ENCODE results near the gene SEPHS1. TPM values are rescaled to one million over a fixed set of nuclear protein-coding genes. Genes with fewer than 3 reads are reported as not detected.

Gene SEPHS1
- total and polyA plus RNA-seq, 2 of the 8 experiments (the other 6 are each of a cell fraction or from before 2014, with no cell fraction given), result 270 to 683 TPM

DNA sequence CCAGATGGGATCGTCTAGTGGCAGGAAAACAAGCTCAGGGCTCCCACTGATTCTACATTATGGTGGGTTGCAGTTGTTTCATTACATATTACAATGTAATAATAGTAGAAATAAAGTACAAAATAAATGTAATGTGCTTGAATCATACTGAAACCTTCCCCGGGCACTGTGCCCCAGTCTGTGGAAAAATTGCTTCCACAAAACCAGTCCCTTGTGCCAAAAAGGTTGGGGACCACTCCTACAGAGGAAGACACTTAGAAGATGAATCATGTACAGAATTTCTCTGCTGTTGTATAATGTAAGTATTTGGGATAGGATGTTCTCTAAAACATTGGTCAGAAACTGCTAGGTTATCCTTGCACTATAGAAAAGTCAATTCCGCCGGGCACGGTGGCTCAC, 36.9 kb downstream of the SEPHS1 start:
- Histone ChIP-seq H3K36me3 (ENCODE audit: control insufficient read depth in 2 of 4, insufficient read depth in 4 of 4, low read length in 3 of 4) (no peaks in the 10 kb centered on the region), H3K27ac (ENCODE audit: low read depth, low read length) (no peak overlapping the region), H3K18ac (ENCODE audit: extremely low read depth, low read length) (no peak overlapping the region), H4K91ac (replicated peaks; ENCODE audit: insufficient read length, low read length) (no peak overlapping the region), H3K79me2 (ENCODE audit: control insufficient read depth in 1 of 2, insufficient read depth in 2 of 2, low read length in 2 of 2) (no peaks in the 10 kb centered on the region), H2BK12ac (ENCODE audit: low read depth, low read length) (no peak overlapping the region), H2BK15ac (ENCODE audit: low read length) (no peak overlapping the region), H3K27me3 (replicated peaks in 1 of 4; ENCODE audit: control insufficient read depth in 3 of 4, extremely low read depth in 1 of 4, insufficient read depth in 3 of 4, low read length in 3 of 4) (no peaks in the 10 kb centered on the region; a peak in 1 of 7 replicates), H3K4me2 (ENCODE audit: insufficient read depth in 1 of 2, low read depth in 2 of 2, low read length in 2 of 2) (no peak overlapping the region), H3K9ac (replicated peaks in 1 of 4; ENCODE audit: extremely low read depth in 1 of 4, low read depth in 3 of 4, low read length in 3 of 4) (no peak overlapping the region), H4K5ac (ENCODE audit: insufficient read length, low read depth, low read length) (no peak overlapping the region), H3K14ac (ENCODE audit: insufficient read length) (no peak overlapping the region), H3K56ac (replicated peaks; ENCODE audit: insufficient read length, low read depth, low read length) (no peak overlapping the region), H3K23ac (ENCODE audit: insufficient read length) (no peak overlapping the region), H3K4ac (replicated peaks; ENCODE audit: insufficient read length, low read depth, low read length) (no peak overlapping the region), H2AFZ (ENCODE audit: low read length) (no peak overlapping the region), H2BK5ac (ENCODE audit: low read depth, low read length) (no peak overlapping the region), H2BK20ac (ENCODE audit: low read length) (no peak overlapping the region), H3K79me1 (ENCODE audit: low read depth, low read length) (no peaks in the 10 kb centered on the region), H3K4me3 (ENCODE audit: extremely low read depth in 1 of 4, insufficient read depth in 2 of 4, low read depth in 3 of 4, low read length in 4 of 4) (no peak overlapping the region), H2AK5ac (ENCODE audit: low read depth, low read length) (no peak overlapping the region), H4K20me1 (replicated peaks in 1 of 2; ENCODE audit: control insufficient read depth in 1 of 2, insufficient read depth in 2 of 2, low read length in 2 of 2) (no peaks in the 10 kb centered on the region), H3K9me3 (ENCODE audit: insufficient read depth in 2 of 2, low read depth in 1 of 2, low read length in 1 of 2) (no peaks in the 10 kb centered on the region), H4K8ac (ENCODE audit: extremely low read depth, insufficient read depth, low read length) (no peak overlapping the region), H3K23me2 (ENCODE audit: low read depth, low read length) (no peaks in the 10 kb centered on the region), H2BK120ac (replicated peaks; ENCODE audit: low read depth, low read length) (no peak overlapping the region), H3K4me1 (replicated peaks in 1 of 4; ENCODE audit: control insufficient read depth in 3 of 4, insufficient read depth in 4 of 4, low read length in 3 of 4) (peaks cover 0 to 2% (median 0%) of the 10 kb centered on the region in 4 experiments; a peak in 1 of 7 replicates)
- WGBS, 2 experiments (ENCODE audit: extremely low coverage in 1 of 2, insufficient coverage in 1 of 2, insufficient read length in 1 of 2, insufficient replicate concordance in 2 of 2, low coverage in 1 of 2, low lambda C conversion rate in 2 of 2, missing lambda C conversion rate in 1 of 2), result 88% methylated on average over 5 of the region's 5 CpGs; no CpG with 5 or more reads in 1 of the 2 experiments
- no peak for TF ChIP-seq MAFK (IDR thresholded peaks at IDR 0.05; ENCODE audit: low read depth, low read length)
- TF ChIP-seq NANOG (IDR thresholded peaks at IDR 0.05; ENCODE audit: insufficient read depth, low read depth, low read length, poor library complexity, severe bottlenecking), result no peak
- no peak for TF ChIP-seq NRF1 (IDR thresholded peaks at IDR 0.05; ENCODE audit: low read depth, low read length)
- POLR2A ChIA-PET (ENCODE audit: partially characterized antibody), result interaction anchor here (1.4 kb wide), 1 partner anchor 8 kb away, joined by 5 read pairs; no protein-coding TSS in a partner anchor
- FAIRE-seq (no peak), DNase-seq (ENCODE audit: low read depth in 1 of 2, low spot score in 2 of 2) (no peak)
- CTCF ChIA-PET (ENCODE audit: partially characterized antibody), result interaction anchor here (1.4 to 1.5 kb wide), 2 partner anchors 9 to 105 kb away, joined by 4 to 9 read pairs; no protein-coding TSS in a partner anchor

All from H1 (cell line).